DLD1 (cell line): ENCODE data around the gene SERP1.
"Not testable (repeated sequence)": the region's sequence is repeated elsewhere in the genome, so short reads cannot be mapped to it uniquely, and the experiment has no call there.

Source experiments
- in situ Hi-C: cut with HindIII; loops from 2 replicates; pipeline ENCODE4 v1.10.0; 2017; ENCODE audit warnings: low sequenced_read_pairs

SERP1 gene

DNA sequence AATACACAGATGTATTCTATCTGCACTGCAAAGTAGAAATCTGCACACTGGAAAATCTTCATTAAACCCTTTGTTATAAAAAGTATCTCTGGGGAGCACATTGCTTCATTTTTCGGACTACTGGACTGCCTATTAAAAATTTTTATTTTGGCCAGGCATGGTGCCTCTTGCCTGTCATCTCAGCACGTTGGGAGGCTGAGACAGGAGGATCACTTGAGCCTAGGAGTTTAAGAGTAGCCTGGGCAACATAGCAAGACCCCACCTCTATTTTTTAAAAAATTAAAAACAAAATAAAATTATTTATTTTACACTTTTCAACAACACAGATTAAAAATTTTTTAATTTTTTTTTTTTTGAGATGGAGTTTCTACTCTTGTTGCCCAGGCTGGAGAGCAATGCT is 6.0 kb downstream of the SERP1 start:
- in situ Hi-C loops, result no loop called here

GRCh38 chr3:150538324-150539208 is 7.7 kb downstream of the SERP1 start:
- in situ Hi-C loops, result loop anchor here (5.0 kb wide), 1 partner anchor 61 kb away; no protein-coding TSS in a partner anchor

DNA sequence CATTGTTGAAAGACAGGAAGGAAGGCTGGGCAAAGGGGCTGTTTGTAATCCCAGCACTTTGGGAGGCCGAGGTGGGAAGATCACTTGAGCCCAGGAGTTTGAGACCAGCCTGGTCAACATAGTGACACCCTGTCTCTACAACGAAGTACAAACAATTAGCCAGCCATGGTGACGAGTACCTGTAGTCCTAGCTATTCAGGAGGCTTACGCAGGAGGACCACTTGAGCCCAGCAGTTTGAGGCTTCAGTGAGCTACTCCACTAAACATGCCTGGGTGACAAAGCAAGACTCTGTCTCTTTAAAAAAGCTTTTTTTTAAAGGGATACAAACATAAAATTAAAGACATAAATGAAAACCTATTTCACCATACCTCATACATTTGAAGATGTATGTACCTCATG is 11.1 kb downstream of the SERP1 start:
- in situ Hi-C loops, result loop anchor here (5.0 kb wide), 1 partner anchor 58 kb away; no protein-coding TSS in a partner anchor

DNA sequence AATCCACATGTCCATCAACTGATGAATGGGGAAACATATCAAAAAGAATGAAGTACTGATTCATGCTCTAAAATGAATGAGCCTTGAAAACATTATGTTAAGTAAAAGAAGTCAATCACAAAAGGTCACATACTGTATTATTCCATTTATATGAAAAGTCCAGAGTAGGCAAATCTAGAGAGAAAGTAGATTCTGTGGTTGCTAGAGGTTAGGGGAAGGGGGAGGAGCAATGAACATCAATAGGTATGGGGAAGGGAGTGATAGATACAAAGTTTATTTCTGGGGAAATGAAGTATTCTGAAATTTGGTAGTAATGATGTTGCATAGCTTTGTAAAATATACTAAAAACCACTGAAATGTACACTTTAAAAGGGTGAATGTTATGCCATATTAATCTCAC is 14.5 kb downstream of the SERP1 start:
- in situ Hi-C loops, result no loop called here

- in situ Hi-C loops, result no loop called here
Measured at GRCh38 chr3:150528354-150528797, 17.9 kb downstream of the SERP1 start.

- in situ Hi-C loops, result no loop called here
Measured at GRCh38 chr3:150527464-150528255, 18.6 kb downstream of the SERP1 start.

GRCh38 chr3:150523538-150523937 is 22.8 kb downstream of the SERP1 start:
- in situ Hi-C loops, result no loop called here

- in situ Hi-C loops, result no loop called here
Measured at GRCh38 chr3:150521463-150521862, 24.8 kb downstream of the SERP1 start.

DNA sequence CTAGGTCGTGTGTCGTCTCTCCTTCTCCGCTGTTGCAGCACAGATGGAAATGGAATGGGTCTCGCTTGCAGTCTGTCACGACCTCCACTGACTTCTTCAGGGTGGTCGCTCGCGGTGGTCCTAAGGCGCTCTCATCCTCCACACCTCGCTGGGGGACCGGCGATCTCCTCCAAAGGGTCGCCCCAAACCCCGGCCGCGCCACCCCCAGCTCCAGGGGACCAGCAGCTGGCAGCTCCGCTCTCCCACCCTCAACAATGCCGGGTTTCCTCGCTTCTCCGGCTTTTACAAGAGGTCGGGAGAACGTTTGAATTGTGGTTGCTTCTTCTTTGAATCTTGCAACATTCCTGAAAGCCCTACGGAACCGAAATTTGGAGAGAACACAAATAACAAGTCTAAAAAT is 25.9 kb downstream of the SERP1 start:
- in situ Hi-C loops, result no loop called here

- in situ Hi-C loops, result no loop called here
Measured at GRCh38 chr3:150519026-150519425, 27.3 kb downstream of the SERP1 start.

DNA sequence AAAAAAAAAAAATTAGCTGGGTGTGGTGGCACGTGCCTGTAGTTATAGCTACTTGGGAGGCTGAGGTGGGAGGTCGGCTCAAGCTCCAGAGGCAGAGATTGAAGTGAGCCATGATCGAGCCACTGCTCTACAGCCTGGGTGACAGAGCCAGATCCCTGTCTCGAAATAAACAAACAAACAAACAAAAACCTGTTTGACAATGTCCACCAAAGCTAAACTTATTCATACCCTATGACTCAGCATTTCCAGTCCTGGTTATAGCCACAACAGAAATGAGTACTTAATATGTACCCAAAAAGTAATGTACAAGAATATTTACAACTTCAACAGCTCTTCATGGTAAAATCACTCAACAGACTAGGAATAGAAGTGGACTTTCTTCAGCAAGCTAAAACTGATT is 31.1 kb downstream of the SERP1 start:
- in situ Hi-C loops, result no loop called here

- in situ Hi-C loops, result no loop called here
Measured at GRCh38 chr3:150511122-150511821, 35.0 kb downstream of the SERP1 start.

GRCh38 chr3:150509780-150510179 is 36.5 kb downstream of the SERP1 start:
- in situ Hi-C loops, result no loop called here

DNA sequence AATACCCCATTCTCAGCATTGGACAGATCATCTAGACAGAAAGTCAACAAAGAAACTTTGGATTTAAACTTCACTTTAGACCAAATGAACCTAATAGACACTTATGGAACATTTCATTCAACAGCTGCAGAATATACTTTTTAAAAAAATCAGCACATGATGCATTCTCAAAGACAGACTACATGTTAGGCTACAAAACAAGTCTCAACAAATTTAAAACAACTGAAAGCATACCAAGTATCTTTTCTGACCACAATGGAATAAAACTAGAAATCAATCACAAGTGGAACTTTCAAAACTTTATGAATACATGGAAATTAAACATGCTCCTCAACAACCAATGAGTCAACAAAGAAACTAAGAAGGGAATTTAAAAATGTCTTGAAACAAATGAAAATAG is 37.9 kb downstream of the SERP1 start:
- in situ Hi-C loops, result no loop called here

DNA sequence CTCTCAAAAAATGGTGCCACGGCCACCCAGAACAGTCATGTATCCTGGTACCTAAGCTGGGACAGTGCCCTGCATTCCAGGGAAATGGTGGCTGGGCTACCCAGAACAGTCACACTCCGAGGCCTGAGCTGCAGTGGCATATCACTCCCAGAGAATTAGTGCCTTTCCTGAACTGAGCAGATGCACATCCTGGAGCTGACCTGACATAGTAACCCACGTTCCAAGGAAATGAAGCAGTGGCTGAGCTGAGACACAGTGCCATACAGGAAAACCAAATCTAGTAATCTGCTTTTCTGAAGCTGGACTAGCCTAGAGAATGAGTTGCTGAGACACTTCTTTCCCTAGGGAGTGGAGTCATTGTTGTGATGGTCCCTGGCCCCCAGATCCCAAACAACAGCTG is 41.8 kb downstream of the SERP1 start:
- in situ Hi-C loops, result no loop called here

DNA sequence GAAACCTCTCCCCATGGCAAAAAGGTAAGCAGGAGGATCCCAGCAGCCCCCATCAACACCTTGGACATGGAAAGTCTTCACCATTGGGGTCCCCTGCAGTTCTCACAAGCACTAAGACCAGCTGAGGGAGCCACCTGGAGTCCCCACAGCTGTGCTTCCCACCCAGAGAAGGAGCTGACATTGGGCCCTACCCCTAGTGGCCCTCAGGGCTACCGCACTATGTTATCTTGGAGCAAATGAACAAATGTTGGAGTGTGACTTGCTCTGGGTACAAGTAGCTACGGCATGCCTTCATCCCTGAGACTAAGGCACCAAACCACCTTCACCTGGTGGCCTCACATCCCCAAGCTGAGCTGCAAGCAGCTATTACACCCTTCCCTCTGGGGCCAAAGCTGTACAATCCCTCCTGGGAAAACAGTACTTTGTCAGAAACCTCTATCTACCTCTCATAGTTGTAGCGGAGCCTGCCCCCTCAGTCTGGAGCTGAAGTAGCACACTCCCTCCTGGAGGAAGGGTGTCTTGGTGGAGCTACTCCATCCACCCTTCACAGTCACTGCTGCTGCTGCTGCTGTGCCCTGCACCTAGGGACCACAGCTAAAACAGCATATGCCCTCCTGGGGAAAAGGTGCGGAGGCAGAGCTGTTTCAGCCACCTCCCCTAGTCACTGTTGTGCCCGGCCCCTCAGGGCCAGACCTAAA is 42.7 kb downstream of the SERP1 start:
- in situ Hi-C loops, result no loop called here

DNA sequence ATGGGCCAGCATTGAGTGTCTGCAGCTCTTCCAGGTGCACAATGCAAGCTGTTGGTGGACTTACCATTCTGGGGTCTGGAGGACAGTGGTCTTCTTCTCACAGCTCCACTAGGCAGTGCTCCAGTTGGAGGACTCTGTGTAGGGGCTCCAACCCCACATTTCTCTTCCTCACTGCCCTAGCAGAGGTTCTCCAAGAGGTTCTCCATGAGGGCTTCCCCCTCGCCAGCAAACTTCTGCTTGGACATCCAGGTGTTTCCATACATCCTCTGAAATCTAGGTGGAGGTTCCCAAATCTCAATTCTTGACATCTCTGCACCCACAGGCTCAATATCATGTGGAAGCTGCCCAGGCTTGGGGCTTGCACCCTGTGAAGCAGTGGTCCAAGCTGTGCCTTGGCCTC is 45.3 kb downstream of the SERP1 start:
- in situ Hi-C loops, result not testable (repeated sequence)

GRCh38 chr3:150497956-150498355 is 48.3 kb downstream of the SERP1 start:
- in situ Hi-C loops, result loop anchor here (25.0 kb wide), 1 partner anchor 261 kb away; no protein-coding TSS in a partner anchor

GRCh38 chr3:150495563-150496168 is 50.6 kb downstream of the SERP1 start:
- in situ Hi-C loops, result loop anchor here (25.0 kb wide), 1 partner anchor 258 kb away; no protein-coding TSS in a partner anchor

- in situ Hi-C loops, result loop anchor here (25.0 kb wide), 1 partner anchor 258 kb away; no protein-coding TSS in a partner anchor
Measured at GRCh38 chr3:150495149-150495548, 51.1 kb downstream of the SERP1 start.
